Activated CD8-positive, alpha-beta T cell treated with anti-CD3 and anti-CD28 coated beads, Interleukin-2, amount 10 ng/mL, durations not matched to agents 7 days and 5 days (primary cell): ENCODE measurements around the gene NUDT21. TPM values are rescaled to one million over a fixed set of nuclear protein-coding genes. Genes with fewer than 3 reads are reported as not detected.

Experiments
- ATAC-seq: fragments of 150-1000 bp; cut with Tn5 transposase; one replicate; pipeline ENCODE4 v1.10.0; 2021; ENCODE audit warnings: moderate library complexity
- CTCF ChIA-PET: fragments of 350-600 bp; sonication (Branson Sonifier 250); formaldehyde crosslinking; loops from one replicate; lab custom pipeline; 2021; ENCODE audit warnings: antibody characterized with exemption; lab: Charles Lee
- POLR2A ChIA-PET: fragments of 350-600 bp; sonication (Branson Sonifier 250); formaldehyde crosslinking; loops from one replicate; lab custom pipeline; 2021; ENCODE audit warnings: antibody characterized with exemption; lab: Charles Lee
- DNase-seq: peaks from one replicate; pipeline ENCODE4 v3.0.0-alpha.2; 2020
- H3K27ac Mint-ChIP-seq: one replicate; pipeline ENCODE4 v1.8.0; 2021; ENCODE audit warnings: mild to moderate bottlenecking, mixed read lengths
- H3K27me3 Mint-ChIP-seq: one replicate; pipeline ENCODE4 v1.8.0; 2021; ENCODE audit warnings: low read depth, mixed read lengths
- H3K36me3 Mint-ChIP-seq: one replicate; pipeline ENCODE4 v1.8.0; 2021; ENCODE audit warnings: low read depth, mixed read lengths
- H3K4me1 Mint-ChIP-seq: one replicate; pipeline ENCODE4 v1.8.0; 2021; ENCODE audit warnings: low read depth, mixed read lengths
- H3K4me3 Mint-ChIP-seq: one replicate; pipeline ENCODE4 v1.8.0; 2021; ENCODE audit warnings: mild to moderate bottlenecking, mixed read lengths
- H3K9me3 Mint-ChIP-seq: one replicate; pipeline ENCODE4 v1.8.0; 2022; ENCODE audit warnings: mixed read lengths; ENCODE audit not compliant: insufficient read depth
- total RNA-seq, 2 experiments: library from RNA; stranded (reverse); gene quantifications; one replicate each; pipeline ENCODE4 v1.2.3, GENCODE V29; 2021

The NUDT21 gene
- total RNA-seq, 2 experiments from 2014 or later = 237 TPM

DNA sequence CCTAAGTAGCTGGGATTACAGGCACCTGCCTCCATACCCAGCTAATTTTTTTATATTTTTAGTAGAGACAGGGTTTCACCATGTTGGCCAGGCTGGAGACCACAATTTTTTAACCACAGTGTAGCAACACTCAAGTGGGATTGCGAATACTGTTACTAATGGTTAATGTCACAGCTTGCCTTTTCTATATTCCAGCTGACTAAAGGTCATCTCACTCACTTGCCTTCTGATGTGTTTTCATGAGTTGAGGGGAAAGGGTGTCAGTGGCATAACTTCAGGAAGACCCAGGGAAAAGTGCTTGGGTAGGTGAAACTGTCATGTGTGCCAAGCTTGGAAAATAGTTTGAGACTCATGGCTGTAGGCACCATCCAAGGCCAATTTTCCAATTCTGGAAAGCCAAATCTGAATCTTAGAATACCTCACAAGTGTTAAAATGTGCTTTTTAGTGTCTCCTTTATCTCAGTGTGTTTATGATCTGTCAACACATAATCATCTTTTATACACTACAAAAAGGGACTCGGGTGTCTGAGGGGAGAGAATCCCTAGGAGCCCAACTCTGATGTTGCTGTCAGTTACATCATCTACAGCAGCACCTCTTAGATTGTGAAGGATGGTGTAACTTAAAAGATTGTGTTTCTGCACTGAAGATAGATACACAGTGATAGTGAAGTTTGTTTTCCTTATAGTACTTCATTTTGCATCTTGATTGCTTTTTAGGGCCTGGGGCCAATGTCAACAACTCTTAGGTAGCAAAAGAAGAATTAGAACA is 27.3 kb upstream of the NUDT21 start:
- Mint-ChIP-seq H3K36me3 (peaks cover 41% of the 10 kb centered on the region), H3K27me3 (no peaks in the 10 kb centered on the region), H3K27ac (no peak overlapping the region), H3K9me3 (no peaks in the 10 kb centered on the region), H3K4me3 (no peak overlapping the region), H3K4me1 (peaks cover 7% of the 10 kb centered on the region)
- ATAC-seq = no peak
- CTCF ChIA-PET = interaction anchor here (1.5 kb wide), 1 partner anchor 122 kb away, joined by 3 read pairs; no protein-coding TSS in a partner anchor
- DNase-seq = no peak
- POLR2A ChIA-PET = no interaction called here

DNA sequence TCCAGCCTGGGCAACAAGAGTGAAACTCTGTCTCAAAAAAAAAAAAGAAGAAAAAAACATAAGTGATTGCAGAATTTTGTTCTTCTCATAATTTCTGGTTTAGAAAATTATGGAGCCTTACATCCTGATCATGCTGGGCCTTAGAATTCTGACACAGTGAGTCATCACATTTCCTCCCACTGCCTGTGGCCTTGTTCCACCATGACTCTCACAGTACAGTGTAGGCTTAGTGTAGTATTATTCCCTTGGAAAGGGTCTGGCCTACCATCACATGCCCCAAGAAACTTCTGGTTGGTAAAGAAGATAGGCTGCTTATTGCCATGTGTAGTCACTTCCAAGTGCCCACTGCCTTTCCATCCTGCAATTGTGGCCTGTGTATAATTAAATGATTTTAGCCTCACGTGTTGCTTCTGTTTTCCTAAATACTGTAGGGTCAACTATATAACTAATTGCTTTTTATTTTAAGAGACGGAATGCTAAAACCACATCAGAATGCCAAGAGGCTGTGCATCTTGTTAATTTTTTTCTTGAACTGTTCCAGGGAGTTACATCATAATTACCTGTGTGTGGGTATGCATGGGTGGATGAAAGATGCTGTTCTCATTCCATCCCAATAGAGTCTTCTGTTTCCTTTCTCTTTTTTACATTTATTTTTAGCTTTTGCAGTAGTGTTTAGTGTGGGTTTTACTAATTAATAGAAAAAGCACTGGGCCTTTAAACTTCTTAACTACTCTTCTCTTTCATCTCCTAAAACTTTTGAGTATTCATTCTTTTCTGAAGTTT is 26.2 kb upstream of the NUDT21 start:
- no peak for DNase-seq
- ATAC-seq = no peak
- Mint-ChIP-seq H3K36me3 (peaks cover 48% of the 10 kb centered on the region), H3K4me1 (peaks cover 7% of the 10 kb centered on the region), H3K9me3 (no peaks in the 10 kb centered on the region), H3K27ac (no peak overlapping the region), H3K4me3 (no peak overlapping the region), H3K27me3 (no peaks in the 10 kb centered on the region)
- CTCF ChIA-PET = no interaction called here
- POLR2A ChIA-PET = no interaction called here

DNA sequence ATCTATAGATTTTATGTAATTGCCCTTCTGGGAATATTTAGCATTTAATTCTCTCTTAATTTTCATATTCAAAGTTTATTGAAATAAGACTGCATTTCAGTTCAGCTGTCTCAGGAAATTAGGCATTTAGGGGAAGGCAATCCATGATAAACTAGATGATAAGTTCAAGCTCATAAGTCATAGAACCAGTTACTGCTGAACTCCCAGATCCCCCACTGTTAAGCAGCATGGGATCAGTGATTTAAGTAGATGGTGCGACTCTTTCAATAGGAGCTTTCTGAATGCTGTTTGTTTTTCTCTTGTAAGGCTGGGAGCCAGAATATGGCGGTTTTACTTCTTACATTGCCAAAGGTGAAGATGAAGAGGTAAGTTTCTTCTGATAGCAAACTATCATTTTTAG is 24.1 kb upstream of the NUDT21 start:
- Mint-ChIP-seq H3K36me3 (peaks cover 62% of the 10 kb centered on the region), H3K4me1 (peaks cover 7% of the 10 kb centered on the region), H3K4me3 (no peak overlapping the region), H3K9me3 (no peaks in the 10 kb centered on the region), H3K27me3 (no peaks in the 10 kb centered on the region), H3K27ac (no peak overlapping the region)
- DNase-seq (no peak), ATAC-seq (no peak)
- POLR2A ChIA-PET = no interaction called here
- CTCF ChIA-PET = interaction anchor here (1.5 kb wide), 1 partner anchor 11 kb away, joined by 6 read pairs; no protein-coding TSS in a partner anchor

DNA sequence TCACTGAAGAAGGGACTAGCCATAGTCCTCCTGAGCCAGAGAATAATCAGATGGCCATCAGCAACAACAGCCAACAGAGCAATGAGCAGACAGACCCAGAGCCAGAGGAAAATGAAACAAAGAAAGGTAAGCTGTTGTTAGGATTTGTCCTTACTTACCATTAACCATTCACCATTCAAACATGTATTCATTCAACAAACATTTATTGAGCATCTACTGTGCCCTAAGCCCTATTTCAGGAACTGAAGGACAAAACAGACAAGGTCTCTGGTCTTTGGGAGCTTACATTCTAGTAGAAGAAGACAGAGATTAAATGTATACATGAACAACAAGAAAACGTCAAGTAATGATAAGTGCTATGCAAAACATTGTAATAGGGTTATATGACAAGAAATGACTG is 19.5 kb upstream of the NUDT21 start:
- H3K27ac Mint-ChIP-seq = no peak overlapping the region
- no peak overlapping the region for H3K4me3 Mint-ChIP-seq
- no peaks in the 10 kb centered on the region for H3K9me3 Mint-ChIP-seq
- H3K36me3 Mint-ChIP-seq = peaks cover 65% of the 10 kb centered on the region
- H3K27me3 Mint-ChIP-seq = no peaks in the 10 kb centered on the region
- no peaks in the 10 kb centered on the region for H3K4me1 Mint-ChIP-seq
- CTCF ChIA-PET = interaction anchor here (1.2 kb wide), 1 partner anchor 18 kb away, joined by 3 read pairs; no protein-coding TSS in a partner anchor
- ATAC-seq (no peak), DNase-seq (no peak)
- POLR2A ChIA-PET = interaction anchor here (0.9 kb wide), 1 partner anchor 9 kb away, joined by 3 read pairs; no protein-coding TSS in a partner anchor

DNA sequence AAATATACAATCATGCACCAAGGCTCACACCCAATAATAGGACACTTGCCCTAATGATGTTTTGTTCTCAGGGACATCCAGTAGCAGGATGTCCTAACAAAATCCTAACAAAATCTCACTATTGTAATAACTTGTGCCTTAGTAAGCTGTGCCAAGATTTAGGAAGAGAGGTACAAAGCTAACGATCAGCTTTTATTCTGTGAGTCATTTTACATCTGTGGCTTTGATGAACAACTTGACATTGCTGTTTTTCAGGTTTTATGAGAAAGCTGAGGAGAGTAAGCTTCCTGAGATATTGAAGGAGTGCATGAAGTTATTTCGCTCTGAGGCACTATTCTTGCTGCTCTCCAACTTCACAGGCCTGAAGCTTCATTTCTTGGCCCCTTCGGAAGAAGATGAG is 19.1 kb upstream of the NUDT21 start:
- no peak for DNase-seq
- POLR2A ChIA-PET = no interaction called here
- ATAC-seq = no peak
- Mint-ChIP-seq H3K4me3 (no peak overlapping the region), H3K36me3 (peaks cover 65% of the 10 kb centered on the region), H3K27ac (no peak overlapping the region), H3K4me1 (no peaks in the 10 kb centered on the region), H3K9me3 (no peaks in the 10 kb centered on the region), H3K27me3 (no peaks in the 10 kb centered on the region)
- CTCF ChIA-PET = interaction anchor here (1.2 kb wide), 1 partner anchor 18 kb away, joined by 3 read pairs; no protein-coding TSS in a partner anchor

DNA sequence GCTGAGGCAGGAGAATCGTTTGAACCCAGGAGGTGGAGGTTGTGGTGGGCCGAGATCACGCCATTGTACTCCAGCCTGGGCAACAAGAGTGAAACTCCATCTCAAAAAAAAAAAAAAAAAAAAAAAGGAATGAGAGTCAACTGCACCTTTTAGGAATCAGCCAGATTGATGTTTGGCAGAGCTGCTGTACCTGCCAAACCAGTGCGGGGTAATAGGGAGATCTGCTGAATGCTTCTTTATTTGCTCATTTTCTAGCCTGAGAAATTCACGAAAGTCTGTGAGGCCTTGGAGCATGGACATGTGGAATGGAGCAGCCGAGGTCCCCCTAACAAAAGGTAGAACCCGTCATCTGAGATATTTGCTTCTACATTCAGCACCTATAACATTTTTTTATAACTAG is 18.6 kb upstream of the NUDT21 start:
- H3K27me3 Mint-ChIP-seq = no peaks in the 10 kb centered on the region
- ChIA-PET POLR2A (no interaction called here), CTCF (no interaction called here)
- no peaks in the 10 kb centered on the region for H3K4me1 Mint-ChIP-seq
- H3K36me3 Mint-ChIP-seq = peaks cover 63% of the 10 kb centered on the region
- no peaks in the 10 kb centered on the region for H3K9me3 Mint-ChIP-seq
- DNase-seq (no peak), ATAC-seq (no peak)
- no peak overlapping the region for H3K27ac Mint-ChIP-seq
- H3K4me3 Mint-ChIP-seq = no peak overlapping the region

DNA sequence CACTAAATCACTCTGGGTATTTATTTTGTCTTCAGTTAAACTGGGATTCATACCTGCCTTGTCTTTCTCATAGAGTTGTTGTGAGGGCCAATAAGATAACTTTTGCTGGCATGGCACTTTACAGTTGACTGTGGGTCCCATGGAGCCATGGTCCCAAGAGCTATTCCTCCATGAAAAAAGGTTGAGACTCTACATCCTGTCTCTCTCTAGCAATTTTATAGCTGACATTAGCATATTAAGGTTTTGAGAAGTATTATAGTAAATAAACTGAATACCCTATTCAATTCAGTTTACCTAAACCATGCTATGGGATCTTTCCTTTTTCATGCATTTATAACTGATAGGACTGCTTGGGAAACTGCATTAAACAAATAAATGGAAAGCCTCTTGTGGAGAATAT is 17.7 kb upstream of the NUDT21 start:
- Mint-ChIP-seq H3K27me3 (no peaks in the 10 kb centered on the region), H3K36me3 (peaks cover 69% of the 10 kb centered on the region), H3K9me3 (no peaks in the 10 kb centered on the region), H3K4me1 (no peaks in the 10 kb centered on the region), H3K4me3 (no peak overlapping the region), H3K27ac (no peak overlapping the region)
- ATAC-seq (no peak), DNase-seq (no peak)
- ChIA-PET CTCF (interaction anchor here (0.6 to 1.0 kb wide), 3 partner anchors 11 to 14 kb away, joined by 3 to 4 read pairs (median 3); no protein-coding TSS in a partner anchor), POLR2A (no interaction called here)

DNA sequence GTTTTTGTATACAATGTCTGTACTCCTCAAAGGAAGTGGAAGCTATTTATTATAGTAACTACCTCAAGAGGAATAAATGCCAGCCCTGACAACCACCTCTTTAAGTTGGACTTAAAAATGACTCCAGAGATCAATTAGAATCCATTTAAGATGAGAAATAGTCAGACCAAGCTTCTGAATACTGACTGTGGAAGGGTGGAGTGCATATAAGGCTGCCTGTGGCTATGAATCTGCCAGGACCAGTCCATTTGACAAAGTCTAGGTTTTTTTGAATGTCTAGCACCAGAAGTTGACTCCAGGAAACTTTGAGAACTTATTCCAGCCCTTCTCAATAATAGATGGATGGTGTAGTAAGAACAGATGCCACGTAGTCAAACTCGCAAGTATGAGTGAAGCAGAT is 15.2 kb upstream of the NUDT21 start:
- ChIA-PET POLR2A (no interaction called here), CTCF (no interaction called here)
- ATAC-seq (no peak), DNase-seq (no peak)
- Mint-ChIP-seq H3K36me3 (peaks cover 69% of the 10 kb centered on the region), H3K27me3 (no peaks in the 10 kb centered on the region), H3K4me1 (no peaks in the 10 kb centered on the region), H3K27ac (no peak overlapping the region), H3K4me3 (no peak overlapping the region), H3K9me3 (no peaks in the 10 kb centered on the region)

DNA sequence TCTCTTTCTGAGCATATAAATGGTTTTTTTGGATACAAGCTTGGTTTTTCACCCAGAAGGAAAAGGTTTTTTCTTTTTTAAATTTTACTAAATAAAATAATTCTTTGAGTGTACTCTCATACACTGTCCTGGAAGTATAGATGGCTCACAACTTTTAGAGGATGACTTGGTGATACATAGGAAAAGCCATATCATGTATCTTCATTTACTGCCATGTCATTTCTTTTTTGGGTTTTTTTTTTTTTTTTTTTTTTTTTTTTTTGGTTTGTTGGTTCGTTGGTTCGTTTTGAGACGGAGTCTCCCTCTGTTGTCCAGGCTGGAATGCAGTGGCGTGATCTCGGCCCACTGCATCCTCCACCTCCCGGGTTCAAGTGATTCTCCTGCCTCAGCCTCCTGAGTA is 12.0 kb upstream of the NUDT21 start:
- no peaks in the 10 kb centered on the region for H3K4me1 Mint-ChIP-seq
- H3K27ac Mint-ChIP-seq = no peak overlapping the region
- ATAC-seq = no peak
- CTCF ChIA-PET = no interaction called here
- POLR2A ChIA-PET = interaction anchor here (0.6 to 2.1 kb wide), 2 partner anchors 12 to 248 kb away, joined by 4 to 5 read pairs; partner anchors contain the start of genes NUDT21 and OGFOD1
- H3K4me3 Mint-ChIP-seq = no peak overlapping the region
- H3K36me3 Mint-ChIP-seq = peaks cover 64% of the 10 kb centered on the region
- H3K9me3 Mint-ChIP-seq = no peaks in the 10 kb centered on the region
- no peaks in the 10 kb centered on the region for H3K27me3 Mint-ChIP-seq
- DNase-seq = no peak

DNA sequence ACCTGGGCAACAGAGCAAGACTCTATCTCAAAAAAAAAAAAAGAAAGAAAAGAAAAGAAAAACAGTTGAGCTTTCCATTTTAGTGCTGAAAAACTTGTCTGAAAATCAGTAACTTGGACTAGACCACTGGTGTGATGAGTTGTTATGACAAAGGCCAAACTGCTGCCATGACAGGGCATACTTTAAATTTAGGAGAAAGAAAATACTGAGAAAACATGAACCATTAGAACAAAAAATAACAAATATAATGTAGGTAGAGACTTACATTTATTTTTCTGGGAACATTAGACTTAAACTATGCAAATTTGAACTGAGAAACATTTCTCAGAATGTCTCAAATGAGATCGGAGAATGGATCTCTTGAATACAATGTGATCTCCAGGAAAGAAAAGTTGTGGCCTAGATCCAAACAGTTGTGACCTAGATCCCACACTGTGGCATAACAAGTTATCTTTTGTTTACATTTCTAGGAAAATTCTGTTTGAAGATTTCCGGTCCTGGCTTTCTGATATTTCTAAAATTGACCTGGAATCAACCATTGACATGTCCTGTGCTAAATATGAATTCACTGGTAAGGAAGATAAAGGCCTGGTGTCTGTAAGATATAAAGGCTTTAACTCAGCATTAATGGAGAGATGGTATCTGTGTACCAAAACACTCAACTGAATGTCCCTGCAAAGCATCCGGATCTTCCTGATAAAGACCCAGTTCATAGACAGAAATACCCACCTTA is 11.1 kb upstream of the NUDT21 start:
- no peak for ATAC-seq
- H3K4me1 Mint-ChIP-seq = no peaks in the 10 kb centered on the region
- H3K36me3 Mint-ChIP-seq = peaks cover 62% of the 10 kb centered on the region
- ChIA-PET CTCF (no interaction called here), POLR2A (interaction anchor here (1.1 kb wide), 1 partner anchor 9 kb away, joined by 3 read pairs; no protein-coding TSS in a partner anchor)
- DNase-seq = no peak
- no peaks in the 10 kb centered on the region for H3K27me3 Mint-ChIP-seq
- H3K27ac Mint-ChIP-seq = no peak overlapping the region
- H3K4me3 Mint-ChIP-seq = no peak overlapping the region
- H3K9me3 Mint-ChIP-seq = no peaks in the 10 kb centered on the region

DNA sequence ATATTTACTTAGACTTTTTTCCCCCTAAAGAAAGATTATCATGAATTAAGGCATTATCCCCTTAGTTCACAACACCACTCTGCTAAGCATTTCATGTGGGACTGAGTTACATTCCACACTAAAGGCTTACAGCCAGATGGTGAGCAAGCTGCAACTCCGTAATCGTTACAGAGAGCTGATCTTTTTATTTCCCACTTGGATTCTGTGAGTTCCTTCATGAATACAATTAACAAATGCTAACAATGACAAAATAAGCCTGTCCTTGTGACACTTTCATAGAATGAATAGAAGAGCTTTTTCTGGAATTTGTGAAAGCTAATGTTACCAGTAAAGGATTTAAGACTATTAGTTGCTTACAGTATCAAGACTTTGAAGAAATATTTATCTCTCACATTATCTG is 9.0 kb upstream of the NUDT21 start:
- H3K4me1 Mint-ChIP-seq = peaks cover 9% of the 10 kb centered on the region
- no peak for DNase-seq
- H3K4me3 Mint-ChIP-seq = no peak overlapping the region
- no peak for ATAC-seq
- H3K9me3 Mint-ChIP-seq = no peaks in the 10 kb centered on the region
- peaks cover 65% of the 10 kb centered on the region for H3K36me3 Mint-ChIP-seq
- ChIA-PET POLR2A (interaction anchor here (2.5 kb wide), 1 partner anchor 9 kb away, joined by 6 read pairs; the partner anchor contains the start of genes NUDT21 and OGFOD1), CTCF (interaction anchor here (0.9 to 2.3 kb wide), 2 partner anchors 9 to 140 kb away, joined by 4 to 6 read pairs; partner anchors contain the start of genes NUDT21 and OGFOD1)
- no peak overlapping the region for H3K27ac Mint-ChIP-seq
- no peaks in the 10 kb centered on the region for H3K27me3 Mint-ChIP-seq
